ENCODE measurements around the gene SLC28A2. TPM values are rescaled to one million over a fixed set of nuclear protein-coding genes. Genes with fewer than 3 reads are reported as not detected.

SLC28A2 gene
- total RNA-seq, 1 experiment from 2014 or later, result 0.20 TPM

GRCh38 chr15:45326280-45326679, 74.2 kb downstream of the SLC28A2 start (continued):
- no peak for TF ChIP-seq E2F5 (CRISPR knock-in tag; IDR thresholded peaks at IDR 0.05)
- no peak for TF ChIP-seq SMAD3 (CRISPR knock-in tag; IDR thresholded peaks at IDR 0.05; ENCODE audit: borderline replicate concordance)
- TF ChIP-seq ZNF416 (CRISPR knock-in tag; IDR thresholded peaks at IDR 0.05), result no peak
- no peak for TF ChIP-seq ZNF219 (CRISPR knock-in tag; IDR thresholded peaks at IDR 0.05; ENCODE audit: borderline replicate concordance)
- TF ChIP-seq ZNF121 (CRISPR knock-in tag; IDR thresholded peaks at IDR 0.05), result no peak
- no peak for TF ChIP-seq AFF4 (CRISPR knock-in tag; IDR thresholded peaks at IDR 0.05; ENCODE audit: borderline replicate concordance)

- ChIA-PET CTCF (interaction anchor here (1.5 to 1.6 kb wide), 2 partner anchors 12 to 51 kb away, joined by 4 to 5 read pairs; no protein-coding TSS in a partner anchor), POLR2A (interaction anchor here (1.0 kb wide), 1 partner anchor 75 kb away, joined by 3 read pairs; a partner anchor contains a TSS)
- Mint-ChIP-seq H3K4me1 (peaks cover 25% of the 10 kb centered on the region), H3K27me3 (ENCODE audit: low read depth) (no peaks in the 10 kb centered on the region), H3K36me3 (no peaks in the 10 kb centered on the region), H3K4me3 (no peak overlapping the region), H3K27ac (no peak overlapping the region), H3K9me3 (no peaks in the 10 kb centered on the region)
- TF ChIP-seq ZNF396 (CRISPR knock-in tag; IDR thresholded peaks at IDR 0.05; ENCODE audit: borderline replicate concordance), result no peak
- TF ChIP-seq CTCF (IDR thresholded peaks at IDR 0.05), result no peak
- no peak for TF ChIP-seq FOXJ3 (CRISPR knock-in tag; IDR thresholded peaks at IDR 0.05; ENCODE audit: borderline replicate concordance)
- no peak for TF ChIP-seq TEAD4 (CRISPR knock-in tag; IDR thresholded peaks at IDR 0.05)
- TF ChIP-seq ZNF232 (CRISPR knock-in tag; IDR thresholded peaks at IDR 0.05), result no peak
- TF ChIP-seq AFF4 (CRISPR knock-in tag; IDR thresholded peaks at IDR 0.05; ENCODE audit: borderline replicate concordance), result no peak
- TF ChIP-seq ZMAT4 (CRISPR knock-in tag; IDR thresholded peaks at IDR 0.05), result no peak
- TF ChIP-seq NR2C2 (CRISPR knock-in tag; IDR thresholded peaks at IDR 0.05), result no peak
- ATAC-seq (peak; percentile 41), DNase-seq (ENCODE audit: low spot score) (no peak)
These were observed 74.7 kb downstream of the SLC28A2 start for GRCh38 chr15:45326741-45327140.

Other genes starting within 250 kb of the SLC28A2 start
- 46.2 to 48.9 TPM (median 46.4 TPM) in 3 replicates for gene SORD, start 229.0 kb upstream of the SLC28A2 start, total RNA-seq (2021)
- 0.13 to 0.27 TPM (median 0.14 TPM) in 3 replicates for gene DUOX2, start 138.1 kb upstream of the SLC28A2 start, total RNA-seq (2021)
- 0.11 TPM in 1 of 3 replicates, not detected in the others for gene DUOXA2, start 137.9 kb upstream of the SLC28A2 start, total RNA-seq (2021)
- gene DUOXA1, start 122.4 kb upstream of the SLC28A2 start, total RNA-seq (2021), result 0.09 to 0.62 TPM (median 0.50 TPM) in 3 replicates
- 1.3 to 2.1 TPM (median 1.3 TPM) in 3 replicates for gene DUOX1, start 122.2 kb upstream of the SLC28A2 start, total RNA-seq (2021)
- gene SHF, start 64.3 kb upstream of the SLC28A2 start, total RNA-seq (2021), result 30.6 to 33.1 TPM (median 31.0 TPM) in 3 replicates
- gene GATM, start 126.3 kb downstream of the SLC28A2 start, total RNA-seq (2021), result 10.1 to 18.0 TPM (median 17.0 TPM) in 3 replicates